Stimulated activated CD8-positive, alpha-beta memory T cell treated with anti-CD3 and anti-CD28 coated beads, Interleukin-15, amount 100 ng/mL, for 48 hours (primary cell): ENCODE measurements around the gene COL4A2.

Source experiments
- DNase-seq, 2 donors: peaks; one replicate each; pipeline ENCODE4 v3.0.0-alpha.2; 2020; ENCODE audit warnings: low read depth in 2 of 2

The COL4A2 gene

DNA sequence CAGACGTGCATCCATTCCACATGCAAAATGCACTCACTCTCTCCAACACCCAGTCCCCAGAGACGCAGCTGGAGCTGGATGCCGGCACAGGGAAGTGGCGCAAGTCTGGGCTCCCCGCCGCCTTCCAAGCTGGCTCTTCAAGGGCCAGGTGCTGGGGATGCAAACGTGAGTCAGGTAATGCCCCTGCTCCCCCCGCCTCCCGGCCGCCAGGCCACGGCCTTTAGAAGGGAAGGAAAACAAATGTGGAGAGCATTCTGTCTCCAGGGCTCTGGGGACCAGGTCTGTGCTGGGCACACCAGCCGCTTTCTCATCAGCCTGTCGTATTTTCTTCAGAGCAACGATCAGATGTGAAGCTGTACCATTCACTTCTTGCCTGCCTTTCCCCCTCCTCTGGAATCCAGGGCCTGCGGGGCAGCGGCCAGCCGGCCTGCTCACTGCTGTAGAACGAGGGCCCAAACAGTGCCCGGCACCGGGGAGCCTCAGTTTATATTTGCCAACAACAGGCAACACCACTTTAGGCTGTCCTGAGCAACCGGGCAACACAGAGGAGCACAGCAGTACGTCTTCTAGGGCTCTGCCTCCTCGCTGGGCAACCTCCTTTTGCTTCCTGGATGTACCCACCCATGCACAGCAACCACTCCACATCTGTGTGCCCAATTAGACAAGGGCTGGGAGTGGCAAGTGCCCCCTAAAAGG is 250.7 kb downstream of the COL4A2 start:
- no peak for DNase-seq

DNA sequence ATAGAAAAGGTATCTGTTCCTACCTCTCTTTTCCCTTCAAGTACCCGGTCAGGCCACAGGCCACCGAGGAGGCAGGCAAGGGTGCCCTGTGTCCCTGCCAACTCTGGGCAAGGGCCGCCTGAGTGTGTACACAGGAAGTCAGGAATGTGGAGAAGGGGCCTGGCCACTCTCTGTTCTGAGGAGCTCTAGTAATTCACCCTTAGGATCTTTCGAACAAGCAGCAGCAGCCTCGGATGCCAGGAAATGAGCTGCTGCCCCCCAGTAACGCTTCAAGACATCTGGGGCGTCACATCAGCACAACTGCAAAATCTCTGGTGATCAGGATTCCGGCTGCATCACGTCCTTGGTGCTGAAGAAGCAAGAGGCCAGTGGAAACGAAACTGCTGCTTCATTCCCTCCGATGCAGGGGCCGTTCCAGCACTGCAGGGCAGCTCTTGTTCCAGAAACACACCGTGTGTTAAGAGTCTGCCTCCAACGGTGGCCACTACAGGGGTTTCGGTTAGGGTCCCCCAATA is 252.4 kb downstream of the COL4A2 start:
- DNase-seq: no peak

DNA sequence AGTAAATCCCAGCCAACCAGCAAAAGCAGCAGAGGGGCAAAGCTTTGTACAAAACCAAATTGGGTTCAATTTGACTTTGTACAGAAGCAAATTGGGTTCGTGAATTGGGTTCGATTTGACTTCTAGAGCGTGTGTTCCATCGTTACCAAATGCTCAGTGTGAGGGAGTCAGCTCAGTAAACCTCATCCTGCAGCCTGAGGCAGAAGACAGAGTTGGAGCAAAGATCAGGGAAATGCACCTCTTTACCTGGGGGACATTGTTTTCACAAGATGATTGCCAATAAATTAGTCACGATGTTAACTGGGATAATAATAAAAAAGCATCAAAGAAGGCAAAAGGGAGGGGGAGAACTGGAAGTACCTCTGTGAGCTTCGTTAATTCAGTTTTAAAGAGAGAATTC is 252.9 kb downstream of the COL4A2 start:
- DNase-seq: no peak

DNA sequence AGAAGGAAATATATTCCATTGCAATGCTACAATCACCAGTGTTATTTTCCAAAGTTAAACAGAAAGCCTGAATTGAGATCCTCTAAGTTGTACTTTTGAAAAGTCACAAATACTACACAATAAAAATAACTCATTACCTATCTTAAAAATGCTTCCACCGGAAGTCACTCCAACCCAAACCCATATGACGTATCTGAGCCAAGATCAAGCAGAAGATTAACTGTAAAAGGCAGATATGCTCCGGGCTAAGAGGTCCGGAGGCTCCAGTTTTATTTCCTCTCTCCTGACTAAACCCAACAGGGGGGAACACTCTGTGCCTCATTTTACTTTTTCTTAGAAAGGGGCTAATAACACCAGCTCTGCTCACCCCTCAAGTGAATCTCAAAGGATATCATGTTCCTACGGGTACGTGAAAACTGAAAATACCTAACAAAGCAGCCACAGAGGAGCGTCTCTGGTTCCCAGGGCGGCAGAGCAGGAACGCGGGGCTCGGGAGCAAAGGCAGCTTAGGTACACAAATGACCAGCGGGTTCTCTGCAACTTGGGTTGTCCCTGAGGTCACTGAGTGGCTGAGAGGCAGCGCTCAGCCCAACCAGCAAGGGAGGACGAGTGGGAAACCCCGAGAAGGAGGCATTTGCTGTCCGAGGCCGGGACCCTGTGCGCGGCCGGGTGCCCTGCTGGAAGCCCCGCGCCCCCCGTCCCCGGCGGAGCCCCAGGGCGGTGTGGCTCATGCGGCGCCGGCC is 253.7 kb downstream of the COL4A2 start:
- DNase-seq: no peak

DNA sequence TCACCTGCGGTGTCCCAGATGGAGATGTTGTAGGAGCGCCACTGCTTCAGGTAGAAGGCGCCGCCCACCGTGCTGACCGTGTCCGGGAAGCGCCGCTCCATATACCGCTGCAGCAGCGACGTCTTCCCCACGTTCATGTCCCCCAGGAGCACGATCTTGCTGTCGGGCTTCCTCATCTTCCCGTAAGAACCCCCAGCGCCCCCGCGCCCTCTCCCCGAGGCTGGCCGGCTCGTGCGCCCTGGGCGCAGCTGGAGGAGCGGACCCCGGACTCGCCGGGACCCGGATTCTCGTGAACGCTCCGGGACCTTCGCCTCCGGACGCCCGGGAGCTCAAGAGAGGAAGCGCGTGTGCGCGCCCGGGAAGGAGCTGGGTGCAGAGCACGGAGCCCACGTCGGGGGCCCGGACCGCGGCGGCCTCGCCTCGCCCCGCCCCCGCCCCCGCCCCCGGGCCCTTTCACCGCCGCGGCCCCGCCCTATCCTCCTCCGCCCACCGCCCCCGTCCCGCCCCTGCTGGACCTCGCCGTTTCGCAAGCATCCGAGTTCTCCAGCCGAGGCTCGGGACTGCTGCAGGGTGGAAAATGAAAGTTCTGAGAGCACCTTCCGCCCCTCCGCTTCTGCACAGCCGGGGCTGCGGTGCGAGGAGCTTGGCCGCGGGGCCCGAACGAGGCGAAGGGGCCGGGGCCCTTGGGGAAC is 254.4 kb downstream of the COL4A2 start, which contains the start of gene RAB20:
Gene RAB20 (minus strand): TSS at position 379 of the 692 bp plus-strand sequence. CDS start 203 bp downstream, at position 176.
- peak; percentile 25 to 28 for DNase-seq

DNA sequence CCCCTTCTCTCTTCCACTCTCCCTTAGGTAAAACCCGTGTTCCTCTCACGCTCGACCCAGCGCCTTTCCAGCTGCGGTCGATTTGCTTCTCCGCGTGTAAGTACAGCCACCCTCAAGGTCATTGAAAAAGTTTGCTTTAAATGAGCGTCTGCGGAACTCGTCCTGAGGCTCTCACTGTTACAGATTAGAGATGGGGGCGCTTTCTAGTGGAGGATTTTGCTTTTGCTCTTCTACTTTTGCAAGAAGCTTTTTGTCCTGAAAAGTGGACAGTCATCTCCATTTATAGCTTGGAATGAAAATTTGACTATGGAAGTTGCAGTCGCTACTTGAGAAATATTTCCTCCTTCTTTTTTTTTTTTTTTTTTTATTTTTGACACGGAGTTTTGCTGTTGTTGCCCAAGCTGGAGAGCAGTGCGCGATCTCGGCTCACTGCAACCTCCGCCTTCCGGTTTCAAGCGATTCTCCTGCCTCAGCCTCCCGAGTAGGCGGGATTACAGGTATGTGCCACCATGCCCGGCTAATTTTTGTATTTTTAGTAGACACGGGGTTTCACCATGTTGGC is 255.0 kb downstream of the COL4A2 start:
- no peak for DNase-seq
